Measurements from ENCODE around the gene BRCA2.

DNA sequence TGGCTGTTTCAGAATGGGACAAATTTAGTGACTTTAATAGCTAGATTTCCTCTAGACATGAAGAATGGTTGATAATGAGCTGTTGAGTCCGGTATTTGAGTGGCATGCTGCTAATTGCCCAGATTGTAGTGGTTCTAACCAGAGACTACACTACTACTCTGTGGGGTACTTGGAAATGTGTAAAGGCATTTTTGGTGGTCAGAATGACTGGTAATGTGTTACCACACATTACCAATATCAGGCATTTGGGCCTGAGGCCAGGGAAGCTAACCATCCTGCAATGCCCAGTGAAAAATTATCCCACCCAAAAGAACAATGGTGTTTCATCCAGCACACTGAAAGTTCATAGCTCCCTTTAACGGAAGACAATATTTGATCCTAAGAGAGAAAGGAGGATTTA lies 130.2 kb downstream of the BRCA2 start:
- TF ChIP-seq, protein P1, sequence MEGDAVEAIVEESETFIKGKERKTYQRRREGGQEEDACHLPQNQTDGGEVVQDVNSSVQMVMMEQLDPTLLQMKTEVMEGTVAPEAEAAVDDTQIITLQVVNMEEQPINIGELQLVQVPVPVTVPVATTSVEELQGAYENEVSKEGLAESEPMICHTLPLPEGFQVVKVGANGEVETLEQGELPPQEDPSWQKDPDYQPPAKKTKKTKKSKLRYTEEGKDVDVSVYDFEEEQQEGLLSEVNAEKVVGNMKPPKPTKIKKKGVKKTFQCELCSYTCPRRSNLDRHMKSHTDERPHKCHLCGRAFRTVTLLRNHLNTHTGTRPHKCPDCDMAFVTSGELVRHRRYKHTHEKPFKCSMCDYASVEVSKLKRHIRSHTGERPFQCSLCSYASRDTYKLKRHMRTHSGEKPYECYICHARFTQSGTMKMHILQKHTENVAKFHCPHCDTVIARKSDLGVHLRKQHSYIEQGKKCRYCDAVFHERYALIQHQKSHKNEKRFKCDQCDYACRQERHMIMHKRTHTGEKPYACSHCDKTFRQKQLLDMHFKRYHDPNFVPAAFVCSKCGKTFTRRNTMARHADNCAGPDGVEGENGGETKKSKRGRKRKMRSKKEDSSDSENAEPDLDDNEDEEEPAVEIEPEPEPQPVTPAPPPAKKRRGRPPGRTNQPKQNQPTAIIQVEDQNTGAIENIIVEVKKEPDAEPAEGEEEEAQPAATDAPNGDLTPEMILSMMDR (IDR thresholded peaks at IDR 0.05) = no peak
- TF ChIP-seq POLR2AphosphoS5 (IDR thresholded peaks at IDR 0.05; ENCODE audit: insufficient read depth in 1 of 2, low read depth in 1 of 2) (no peak), POLR2A (IDR thresholded peaks at IDR 0.05) (no peak)

Measured in vagina (tissue), 2 donors.